ENCODE data around the gene RNU6-8. TPM values are rescaled to one million over a fixed set of nuclear protein-coding genes. Genes with fewer than 3 reads are reported as not detected.
A peak's percentile ranks its signal among the peaks of the same experiment; 100 is the strongest.

RNU6-8 gene
- total RNA-seq, 2 experiments from 2014 or later = not detected

DNA sequence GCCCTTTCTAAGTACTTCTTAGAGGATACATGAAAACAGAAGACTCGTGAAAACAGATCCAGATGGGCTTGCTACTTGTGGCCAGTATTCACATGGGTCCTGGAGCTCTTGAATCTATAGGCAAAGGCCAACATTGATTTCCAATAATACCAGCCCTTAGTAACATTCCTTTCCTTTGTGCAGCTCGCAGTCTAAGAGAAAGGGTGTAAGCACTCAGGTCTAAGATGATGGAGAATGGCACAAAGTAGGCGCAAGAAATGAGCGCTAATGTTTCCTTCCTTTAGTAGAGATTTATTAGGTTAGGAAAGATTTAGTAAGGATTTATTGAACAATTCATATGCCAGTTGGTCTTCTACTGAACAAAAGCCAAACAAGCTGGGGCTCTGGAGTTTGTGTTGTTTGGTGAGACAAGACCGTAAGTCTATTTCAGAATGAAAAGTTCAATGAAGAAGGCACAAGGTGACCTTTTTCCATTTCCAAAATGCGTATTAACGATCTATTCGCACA is 525 bp downstream of the RNU6-8 start:
- no peak for DNase-seq
- CTCF ChIA-PET = interaction anchor here (1.2 to 1.7 kb wide), 3 partner anchors 50 to 130 kb away, joined by 3 to 6 read pairs (median 5); no protein-coding TSS in a partner anchor
- Mint-ChIP-seq H3K27ac (peak overlapping the region; percentile 98), H3K4me1 (ENCODE audit: low read depth) (peaks cover 44% of the 10 kb centered on the region), H3K9me3 (no peaks in the 10 kb centered on the region), H3K36me3 (ENCODE audit: low read depth) (no peaks in the 10 kb centered on the region), H3K27me3 (no peaks in the 10 kb centered on the region), H3K4me3 (peak overlapping the region; percentile 78)
- POLR2A ChIA-PET = interaction anchor here (1.6 to 1.9 kb wide), 2 partner anchors 124 to 126 kb away, joined by 5 to 6 read pairs; partner anchors contain the start of gene ARHGAP5
- intact Hi-C loops (cut with micrococcal nuclease) = loop anchor here (1.0 to 5.0 kb wide), 3 partner anchors 50 to 640 kb away; partner anchors contain the start of gene NUBPL
- TF ChIP-seq, protein P1, sequence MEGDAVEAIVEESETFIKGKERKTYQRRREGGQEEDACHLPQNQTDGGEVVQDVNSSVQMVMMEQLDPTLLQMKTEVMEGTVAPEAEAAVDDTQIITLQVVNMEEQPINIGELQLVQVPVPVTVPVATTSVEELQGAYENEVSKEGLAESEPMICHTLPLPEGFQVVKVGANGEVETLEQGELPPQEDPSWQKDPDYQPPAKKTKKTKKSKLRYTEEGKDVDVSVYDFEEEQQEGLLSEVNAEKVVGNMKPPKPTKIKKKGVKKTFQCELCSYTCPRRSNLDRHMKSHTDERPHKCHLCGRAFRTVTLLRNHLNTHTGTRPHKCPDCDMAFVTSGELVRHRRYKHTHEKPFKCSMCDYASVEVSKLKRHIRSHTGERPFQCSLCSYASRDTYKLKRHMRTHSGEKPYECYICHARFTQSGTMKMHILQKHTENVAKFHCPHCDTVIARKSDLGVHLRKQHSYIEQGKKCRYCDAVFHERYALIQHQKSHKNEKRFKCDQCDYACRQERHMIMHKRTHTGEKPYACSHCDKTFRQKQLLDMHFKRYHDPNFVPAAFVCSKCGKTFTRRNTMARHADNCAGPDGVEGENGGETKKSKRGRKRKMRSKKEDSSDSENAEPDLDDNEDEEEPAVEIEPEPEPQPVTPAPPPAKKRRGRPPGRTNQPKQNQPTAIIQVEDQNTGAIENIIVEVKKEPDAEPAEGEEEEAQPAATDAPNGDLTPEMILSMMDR (IDR thresholded peaks at IDR 0.05) = no peak
- ATAC-seq = no peak

DNA sequence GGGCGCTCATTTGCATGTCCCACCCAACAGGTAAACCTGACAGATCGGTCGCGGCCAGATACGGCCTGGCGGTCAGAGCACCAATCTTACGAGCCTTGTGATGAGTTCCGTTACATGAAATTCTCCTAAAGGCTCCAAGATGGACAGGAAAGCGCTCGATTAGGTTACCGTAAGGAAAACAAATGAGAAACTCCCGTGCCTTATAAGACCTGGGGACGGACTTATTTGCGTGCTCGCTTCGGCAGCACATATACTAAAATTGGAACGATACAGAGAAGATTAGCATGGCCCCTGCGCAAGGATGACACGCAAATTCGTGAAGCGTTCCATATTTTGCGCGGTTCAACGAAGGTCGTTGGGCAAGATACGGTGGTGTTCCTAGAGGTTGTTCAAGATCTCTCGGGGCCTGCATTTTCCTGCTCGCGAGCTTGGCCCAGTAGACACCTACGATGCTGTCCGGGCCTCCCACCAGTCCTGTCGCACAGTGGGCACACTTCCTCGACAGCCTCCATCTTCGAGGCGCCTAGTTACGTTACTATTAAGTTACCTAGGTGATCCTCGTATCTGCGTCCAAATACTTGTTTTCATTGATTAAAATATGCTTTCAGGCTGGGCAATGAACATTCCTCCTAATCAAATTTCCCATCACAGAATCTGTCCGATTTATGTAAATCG is 1.1 kb downstream of the RNU6-8 start, which contains the start of gene RNU6-7:
Gene RNU6-7 (plus strand): TSS at position 230 of the 675 bp plus-strand sequence.
- Mint-ChIP-seq H3K4me3 (peak within 1 kb of the TSS; percentile 78), H3K4me1 (ENCODE audit: low read depth) (peaks cover 46% of the 10 kb centered on the region), H3K9me3 (no peaks in the 10 kb centered on the region), H3K36me3 (ENCODE audit: low read depth) (no peaks in the 10 kb centered on the region), H3K27me3 (no peaks in the 10 kb centered on the region), H3K27ac (peak within 1 kb of the TSS; percentile 98)
- POLR2A ChIA-PET = interaction anchor here (1.6 to 1.9 kb wide), 2 partner anchors 124 to 125 kb away, joined by 5 to 6 read pairs; partner anchors contain the start of gene ARHGAP5
- peak; percentile 7 for ATAC-seq
- intact Hi-C loops (cut with micrococcal nuclease) = loop anchor here (1.0 to 5.0 kb wide), 3 partner anchors 50 to 640 kb away; partner anchors contain the start of gene NUBPL
- TF ChIP-seq, protein P1 (IDR thresholded peaks at IDR 0.05) = no peak
- CTCF ChIA-PET = interaction anchor here (1.6 to 1.7 kb wide), 2 partner anchors 51 to 124 kb away, joined by 5 to 6 read pairs; no protein-coding TSS in a partner anchor
- peak; percentile 53 for DNase-seq

DNA sequence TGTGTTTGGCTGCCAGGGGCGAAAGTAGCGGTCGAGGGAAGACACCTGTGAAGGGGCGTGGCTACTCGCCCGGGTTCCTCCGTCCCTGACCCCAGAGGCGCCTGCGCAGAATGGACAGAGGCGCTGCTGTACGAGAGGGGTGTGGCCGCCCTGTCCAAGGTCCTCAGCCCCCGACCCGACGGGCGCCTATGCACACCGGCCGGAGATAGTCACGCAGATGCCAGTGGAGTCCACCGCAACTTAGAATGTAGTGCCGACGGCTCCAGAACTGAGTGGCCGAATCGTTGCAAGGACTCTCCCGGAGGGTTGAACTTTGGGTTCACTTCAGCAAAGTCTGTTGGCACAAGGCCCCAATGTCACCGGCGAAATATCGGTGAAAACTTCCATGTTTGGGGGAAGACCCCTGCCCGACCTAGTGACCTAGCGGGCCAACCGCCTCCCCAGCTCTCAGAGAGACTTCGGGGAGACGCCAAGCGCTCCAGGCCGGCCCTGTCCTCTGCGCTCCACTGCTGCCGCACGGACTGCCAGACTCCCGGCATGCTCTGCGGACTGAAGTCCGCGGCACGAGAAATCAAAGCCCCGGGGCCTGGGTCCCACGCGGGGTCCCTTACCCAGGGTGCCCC is 1.8 kb downstream of the RNU6-8 start:
- peak; percentile 61 for ATAC-seq
- TF ChIP-seq, protein P1 (IDR thresholded peaks at IDR 0.05) = no peak
- Mint-ChIP-seq H3K27me3 (no peaks in the 10 kb centered on the region), H3K4me1 (ENCODE audit: low read depth) (peaks cover 41% of the 10 kb centered on the region), H3K9me3 (no peaks in the 10 kb centered on the region), H3K36me3 (ENCODE audit: low read depth) (no peaks in the 10 kb centered on the region), H3K4me3 (peak overlapping the region; percentile 78), H3K27ac (peak overlapping the region; percentile 98)
- ChIA-PET POLR2A (interaction anchor here (1.6 to 1.9 kb wide), 2 partner anchors 123 to 125 kb away, joined by 5 to 6 read pairs; partner anchors contain the start of gene ARHGAP5), CTCF (no interaction called here)
- DNase-seq = peak; percentile 85
- intact Hi-C loops (cut with micrococcal nuclease) = loop anchor here (5.0 kb wide), 2 partner anchors 51 to 639 kb away; partner anchors contain the start of gene NUBPL

DNA sequence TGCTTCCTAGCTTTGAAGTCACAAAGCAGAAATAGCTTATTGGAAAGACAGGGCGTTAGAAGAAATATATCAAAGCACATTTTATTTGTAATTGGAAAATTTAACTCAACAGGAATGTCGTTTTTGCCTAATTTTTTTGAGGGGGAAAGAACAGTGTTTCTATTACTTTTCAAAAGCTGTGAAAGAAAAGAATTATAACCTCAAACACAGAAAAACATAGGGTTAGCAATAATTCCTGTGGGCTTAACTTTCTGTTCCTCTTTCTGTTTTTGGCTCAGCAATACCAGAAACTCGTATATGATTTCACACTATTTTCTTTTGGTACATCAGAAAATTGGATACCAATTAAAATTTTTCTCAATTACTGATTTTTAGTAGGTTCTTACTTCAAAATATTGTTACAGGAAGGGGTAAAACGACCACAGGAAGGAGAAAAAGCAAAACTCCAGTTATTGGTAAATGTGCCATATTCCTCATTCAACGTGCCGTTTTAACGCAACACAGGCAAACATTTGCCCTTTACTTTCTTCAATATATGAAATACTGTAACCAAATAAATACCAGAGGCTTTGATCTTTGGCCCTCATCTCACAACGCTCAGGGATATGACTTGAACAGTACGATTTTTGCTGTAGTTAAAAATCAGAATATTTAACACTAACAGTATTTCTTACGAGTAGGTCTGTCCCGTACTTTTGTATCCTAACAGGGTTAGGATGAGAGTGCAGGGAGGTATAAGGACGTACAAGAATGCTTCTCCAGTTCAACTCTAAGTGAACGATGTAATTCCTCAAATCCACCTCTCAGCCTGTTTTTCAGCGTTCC is 2.5 kb downstream of the RNU6-8 start:
- DNase-seq = no peak
- CTCF ChIA-PET = interaction anchor here (1.3 kb wide), 1 partner anchor 102 kb away, joined by 4 read pairs; no protein-coding TSS in a partner anchor
- intact Hi-C loops (cut with micrococcal nuclease) = loop anchor here (5.0 kb wide), 2 partner anchors 52 to 638 kb away; partner anchors contain the start of gene NUBPL
- Mint-ChIP-seq H3K4me1 (ENCODE audit: low read depth) (peaks cover 34% of the 10 kb centered on the region), H3K27me3 (no peaks in the 10 kb centered on the region), H3K4me3 (peak overlapping the region; percentile 78), H3K27ac (peak overlapping the region; percentile 98), H3K36me3 (ENCODE audit: low read depth) (no peaks in the 10 kb centered on the region), H3K9me3 (no peaks in the 10 kb centered on the region)
- TF ChIP-seq, protein P1 (IDR thresholded peaks at IDR 0.05) = no peak
- no peak for ATAC-seq
- POLR2A ChIA-PET = interaction anchor here (1.6 kb wide), 1 partner anchor 124 kb away, joined by 5 read pairs; the partner anchor contains the start of gene ARHGAP5
